Cardiac septum (tissue), 1 donor: ENCODE results near the gene ATG16L2. TPM values are rescaled to one million over a fixed set of nuclear protein-coding genes. Genes with fewer than 3 reads are reported as not detected.

ENCODE experiments used
- DNase-seq: peaks from one replicate; pipeline ENCODE4 v3.0.0-alpha.2; 2020; ENCODE audit warnings: low spot score
- intact Hi-C: fragments of 100-400 bp; cut with DNase I; formaldehyde crosslinking; loops from one replicate; pipeline ENCODE4 v1.14.0; 2022
- microRNA-seq: library from miRNA; unstranded; fragments of <30 nt; microRNA quantifications from one replicate; pipeline ENCODE4 v1.2.0, GENCODE V29; 2020
- total RNA-seq: library from RNA; stranded (reverse); fragmentation: NEBNext Ultra II Directional; extraction: Animal tissue kit (Norgen Biotek cat#: 25700); gene quantifications from one replicate; pipeline ENCODE4 v1.2.1, GENCODE V29; 2021
- donor health status: DM: no; HTN: no; CAD: no.

Gene ATG16L2
- total RNA-seq, 1 donor from 2014 or later = 21.4 TPM

- intact Hi-C loops = no loop called here
- DNase-seq = no peak
Measured at GRCh38 chr11:72863916-72864315, 49.7 kb downstream of the ATG16L2 start.

- DNase-seq = no peak
- intact Hi-C loops = no loop called here
Measured at GRCh38 chr11:72864702-72865655, 50.8 kb downstream of the ATG16L2 start.

- intact Hi-C loops = no loop called here
- DNase-seq = no peak
Measured at GRCh38 chr11:72867970-72868369, 53.8 kb downstream of the ATG16L2 start.

- no peak for DNase-seq
- intact Hi-C loops = no loop called here
Measured at GRCh38 chr11:72869831-72870230, 55.6 kb downstream of the ATG16L2 start.

GRCh38 chr11:72871119-72871518 is 56.9 kb downstream of the ATG16L2 start:
- intact Hi-C loops = no loop called here
- no peak for DNase-seq

GRCh38 chr11:72872012-72872411 is 57.8 kb downstream of the ATG16L2 start:
- intact Hi-C loops = no loop called here
- DNase-seq = no peak

- intact Hi-C loops = no loop called here
Measured at GRCh38 chr11:72875736-72876135, 61.5 kb downstream of the ATG16L2 start.

GRCh38 chr11:72876147-72876546 is 61.9 kb downstream of the ATG16L2 start:
- intact Hi-C loops = no loop called here
- no peak for DNase-seq

More at GRCh38 chr11:72875736-72876135, 61.5 kb downstream of the ATG16L2 start:
- DNase-seq = no peak

Small RNAs within 50 kb of the gene (microRNA-seq; reads per million reads assigned to microRNA genes)
- gene MIR4692 = not detected

Other genes starting within 250 kb of the ATG16L2 start
- gene PDE2A, start 140.0 kb upstream of the ATG16L2 start, total RNA-seq = 28.8 TPM
- 46.3 TPM for gene ARAP1, start 62.0 kb upstream of the ATG16L2 start, total RNA-seq
- gene STARD10, start 20.4 kb upstream of the ATG16L2 start, total RNA-seq = 45.2 TPM